HepG2 (cell line): ENCODE results near the gene NPC1. TPM values are rescaled to one million over a fixed set of nuclear protein-coding genes. Genes with fewer than 3 reads are reported as not detected.

Experiments
- ATAC-seq: fragments of 200-7000 bp; cut with Tn5 transposase; 3 replicates; pipeline ENCODE4 v1.9.1; 2020; ENCODE audit warnings: mild to moderate bottlenecking, moderate library complexity
- BruUV-seq: library from RNA; stranded (reverse); fragments of 400-500 nt; replicated peaks from 2 replicates; lab custom pipeline; 2021; lab: Mats Ljungman, UMichigan
- CTCF ChIA-PET: fragments of 300-600 bp; formaldehyde crosslinking; extraction: SDS; loops from one replicate; lab custom pipeline; 2021; ENCODE audit warnings: low total read pairs, inconsistent platforms, low intra/inter-chr PET ratio; lab: Yijun Ruan, JAX
- POLR2A ChIA-PET: fragments of 350-600 bp; sonication (Branson Sonifier 250); formaldehyde crosslinking; loops from one replicate; lab custom pipeline; 2020; ENCODE audit warnings: antibody characterized with exemption, inconsistent platforms; lab: Yijun Ruan, JAX
- DNase-seq: peaks from one replicate; pipeline ENCODE4 v3.0.0-alpha.2; 2015; ENCODE audit warnings: low spot score
- FAIRE-seq: peaks from 3 replicates; lab custom pipeline; 2011; peaks lifted over from hg19 to GRCh38; lab: Jason Lieb, UNC
- H2AFZ ChIP-seq: one replicate; pipeline ENCODE4 v1.6.1; 2011; ENCODE audit warnings: low read length, inconsistent platforms
- H3K27ac ChIP-seq: fragments of 300-600 bp; 3 replicates; pipeline ENCODE4 v1.8.0; 2011; ENCODE audit warnings: mixed run types, mild to moderate bottlenecking, mixed read lengths, low read length, inconsistent platforms; ENCODE audit not compliant: insufficient read depth; ENCODE audit errors: extremely low read length
- H3K27me3 ChIP-seq, 2 experiments: fragments of 200-600 bp in 1 of 2; 2 replicates in 1 of 2; 3 replicates in 1 of 2; pipeline versions ENCODE4 v1.6.0 to v1.8.0; 2011; ENCODE audit warnings: low read length in 2 of 2, mild to moderate bottlenecking in 2 of 2, moderate library complexity in 2 of 2, inconsistent platforms in 1 of 2; ENCODE audit not compliant: insufficient read depth in 2 of 2, control insufficient read depth in 1 of 2
- H3K36me3 ChIP-seq, 2 experiments: fragments of 200-600 bp in 1 of 2; replicated peaks in 1 of 2; 2 replicates in 1 of 2; 3 replicates in 1 of 2; pipeline versions ENCODE4 v1.5.1 to v1.8.0; 2011; ENCODE audit warnings: low read length in 2 of 2, inconsistent platforms in 1 of 2; ENCODE audit not compliant: insufficient read depth in 2 of 2, control insufficient read depth in 1 of 2
- H3K4me1 ChIP-seq: 2 replicates; pipeline ENCODE4 v1.5.1; 2012; ENCODE audit warnings: low read length, inconsistent platforms; ENCODE audit not compliant: insufficient read depth
- H3K4me2 ChIP-seq: 2 replicates; pipeline ENCODE4 v1.6.0; 2011; ENCODE audit warnings: low read depth, low read length, inconsistent platforms
- H3K4me3 ChIP-seq, 3 experiments: fragments of 200-600 bp in 1 of 3; sonication (generic), shearing (Covaris generic) in 1 of 3; replicated peaks in 1 of 3; 2 replicates each; pipeline ENCODE4 v1.5.1; 2011 to 2016; ENCODE audit warnings: low read length in 3 of 3, inconsistent platforms in 2 of 3, low read depth in 2 of 3, mild to moderate bottlenecking in 2 of 3, control low read depth in 1 of 3, mixed read lengths in 1 of 3; ENCODE audit not compliant: insufficient read depth in 1 of 3
- H3K79me2 ChIP-seq: one replicate; pipeline ENCODE4 v1.6.1; 2011; ENCODE audit warnings: low read length, inconsistent platforms; ENCODE audit not compliant: insufficient read depth
- H3K9ac ChIP-seq: 2 replicates; pipeline ENCODE4 v1.6.0; 2011; ENCODE audit warnings: mild to moderate bottlenecking, low read depth, low read length, inconsistent platforms; ENCODE audit not compliant: insufficient read depth
- H3K9me3 ChIP-seq: 2 replicates; pipeline ENCODE4 v1.5.1; 2012; ENCODE audit warnings: mild to moderate bottlenecking, low read length
- H4K20me1 ChIP-seq: 2 replicates; pipeline ENCODE4 v1.6.0; 2011; ENCODE audit warnings: inconsistent platforms, mild to moderate bottlenecking, low read length, moderate library complexity; ENCODE audit not compliant: insufficient read depth
- BCL3 ChIP-seq: sonication (generic); formaldehyde crosslinking; IDR thresholded peaks from 2 replicates; pipeline ENCODE4 v1.5.1; 2020; ENCODE audit warnings: mild to moderate bottlenecking, missing genetic modification reagents, moderate library complexity
- FOXP4 ChIP-seq: sonication (generic); formaldehyde crosslinking; IDR thresholded peaks from 2 replicates; pipeline ENCODE4 v1.4.0; 2020; ENCODE audit warnings: missing genetic modification reagents
- GLMP ChIP-seq: sonication (generic); formaldehyde crosslinking; IDR thresholded peaks from 2 replicates; pipeline ENCODE4 v1.9.0; 2021; ENCODE audit warnings: missing genetic modification reagents, mild to moderate bottlenecking, borderline replicate concordance
- SIX4 ChIP-seq: sonication (generic); formaldehyde crosslinking; IDR thresholded peaks from 2 replicates; pipeline ENCODE4 v1.4.0; 2020; ENCODE audit warnings: missing genetic modification reagents
- SNAPC5 ChIP-seq: sonication (generic); formaldehyde crosslinking; IDR thresholded peaks from 2 replicates; pipeline ENCODE4 v1.8.1; 2023; ENCODE audit warnings: mild to moderate bottlenecking, missing genetic modification reagents, borderline replicate concordance
- SP2 ChIP-seq: sonication (generic); formaldehyde crosslinking; IDR thresholded peaks from 2 replicates; pipeline ENCODE4 v1.5.1; 2020; ENCODE audit warnings: mild to moderate bottlenecking, missing genetic modification reagents
- ZNF44 ChIP-seq: sonication (generic); formaldehyde crosslinking; IDR thresholded peaks from 2 replicates; pipeline ENCODE4 v1.5.1; 2020; ENCODE audit warnings: mild to moderate bottlenecking, missing genetic modification reagents
- ZNF772 ChIP-seq: sonication (generic); formaldehyde crosslinking; IDR thresholded peaks from 2 replicates; pipeline ENCODE4 v1.5.0; 2020; ENCODE audit warnings: mild to moderate bottlenecking, missing genetic modification reagents
- WGBS: methylation state at CpG from one replicate; pipeline ENCODE4 v1.1.6; 2017; ENCODE audit warnings: low lambda C conversion rate; 5-methylcytosine and 5-hydroxymethylcytosine counted together
- in situ Hi-C: cut with HindIII; loops from 2 replicates; pipeline ENCODE4 v1.10.0; 2017; ENCODE audit warnings: low pct_unique_long_range_greater_than_20kb; ENCODE audit not compliant: extremely low pct_ligation_motif_present
- intact Hi-C: fragments of 100-400 bp; cut with micrococcal nuclease; formaldehyde crosslinking; loops from one replicate; pipeline ENCODE4 v1.10.0; 2022; ENCODE audit not compliant: unreplicated experiment
- polyA plus RNA-seq, 8 experiments: library from polyadenylated mRNA; depleted of rRNA in 3 of 8; stranded (reverse) in 7 of 8; unstranded in 1 of 8; fragments of >200 nt; fragmentation: Illumina TruSeq in 4 of 8; extraction: Trizol in 4 of 8; gene quantifications; 2 replicates each; pipeline versions ENCODE4 v1.2.1 to v1.2.3, GENCODE V29; 2011 to 2016; ENCODE audit warnings: low read depth in 4 of 8, missing spikeins in 1 of 8, mixed read lengths in 1 of 8; ENCODE audit not compliant: insufficient read depth in 1 of 8
- total RNA-seq, 5 experiments: library from RNA; depleted of rRNA; stranded (reverse); fragments of >200 nt; fragmentation: Illumina TruSeq; extraction: Trizol; gene quantifications; 2 replicates each; pipeline ENCODE4 v1.2.3, GENCODE V29; 2016; ENCODE audit warnings: low read depth in 1 of 5
- TF ChIP-seq, protein P1 (sequence below): sonication (generic); formaldehyde crosslinking; IDR thresholded peaks from 2 replicates; pipeline ENCODE4 v1.5.1; 2020; ENCODE audit warnings: mild to moderate bottlenecking, missing genetic modification reagents, moderate library complexity
- TF ChIP-seq, protein P2 (sequence below): sonication (generic); formaldehyde crosslinking; IDR thresholded peaks from 2 replicates; pipeline ENCODE4 v1.4.0; 2020; ENCODE audit warnings: missing genetic modification reagents

The NPC1 gene
- total and polyA plus RNA-seq, 2 of the 13 experiments (the other 11 are each of a cell fraction or from before 2014, with no cell fraction given): 46.5 to 114 TPM

DNA sequence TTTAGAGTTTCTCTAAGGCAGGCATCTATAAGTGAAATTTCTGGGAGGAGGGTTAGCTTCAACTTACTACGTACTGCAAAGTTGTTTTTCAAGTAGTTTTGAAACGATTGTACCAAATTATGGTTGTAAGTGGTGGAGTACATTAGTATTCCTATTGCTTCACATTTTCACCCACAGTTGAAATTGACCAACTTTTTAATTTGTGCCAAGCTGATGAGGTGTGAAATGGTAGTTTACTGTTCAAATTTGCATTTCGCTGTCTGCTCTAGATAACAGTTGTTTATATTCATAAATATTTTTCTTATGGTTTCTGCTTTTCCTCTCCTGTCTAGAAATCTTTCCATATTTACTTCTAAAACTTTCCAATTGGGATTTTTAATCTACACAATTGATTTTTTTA is 18.6 kb downstream of the NPC1 start:
- Histone ChIP-seq H3K4me2 (no peak overlapping the region), H3K36me3 (peaks cover 12 to 63% of the 10 kb centered on the region in 2 experiments), H3K4me1 (peaks cover 52% of the 10 kb centered on the region), H3K9me3 (no peaks in the 10 kb centered on the region), H3K27me3 (no peaks in the 10 kb centered on the region), H3K79me2 (peaks cover 6% of the 10 kb centered on the region), H3K27ac (no peak overlapping the region), H4K20me1 (no peaks in the 10 kb centered on the region; the same call in 1 of the 2 replicates), H3K9ac (no peak overlapping the region), H2AFZ (no peak overlapping the region), H3K4me3 (no peak overlapping the region)
- WGBS: 99% methylated on average over 3 of the region's 3 CpGs
- CTCF ChIA-PET: no interaction called here
- ATAC-seq: no peak
- DNase-seq: no peak
- BruUV-seq: no TSS peak
- POLR2A ChIA-PET: no interaction called here
- in situ Hi-C loops (no loop called here), intact Hi-C loops (no loop called here)
- TF ChIP-seq GLMP (CRISPR knock-in tag) (no peak), SNAPC5 (CRISPR knock-in tag) (no peak), BCL3 (CRISPR knock-in tag) (no peak), ZNF772 (no peak), SP2 (no peak), FOXP4 (no peak), ZNF44 (CRISPR knock-in tag) (no peak), SIX4 (no peak)
- TF ChIP-seq, protein P1, sequence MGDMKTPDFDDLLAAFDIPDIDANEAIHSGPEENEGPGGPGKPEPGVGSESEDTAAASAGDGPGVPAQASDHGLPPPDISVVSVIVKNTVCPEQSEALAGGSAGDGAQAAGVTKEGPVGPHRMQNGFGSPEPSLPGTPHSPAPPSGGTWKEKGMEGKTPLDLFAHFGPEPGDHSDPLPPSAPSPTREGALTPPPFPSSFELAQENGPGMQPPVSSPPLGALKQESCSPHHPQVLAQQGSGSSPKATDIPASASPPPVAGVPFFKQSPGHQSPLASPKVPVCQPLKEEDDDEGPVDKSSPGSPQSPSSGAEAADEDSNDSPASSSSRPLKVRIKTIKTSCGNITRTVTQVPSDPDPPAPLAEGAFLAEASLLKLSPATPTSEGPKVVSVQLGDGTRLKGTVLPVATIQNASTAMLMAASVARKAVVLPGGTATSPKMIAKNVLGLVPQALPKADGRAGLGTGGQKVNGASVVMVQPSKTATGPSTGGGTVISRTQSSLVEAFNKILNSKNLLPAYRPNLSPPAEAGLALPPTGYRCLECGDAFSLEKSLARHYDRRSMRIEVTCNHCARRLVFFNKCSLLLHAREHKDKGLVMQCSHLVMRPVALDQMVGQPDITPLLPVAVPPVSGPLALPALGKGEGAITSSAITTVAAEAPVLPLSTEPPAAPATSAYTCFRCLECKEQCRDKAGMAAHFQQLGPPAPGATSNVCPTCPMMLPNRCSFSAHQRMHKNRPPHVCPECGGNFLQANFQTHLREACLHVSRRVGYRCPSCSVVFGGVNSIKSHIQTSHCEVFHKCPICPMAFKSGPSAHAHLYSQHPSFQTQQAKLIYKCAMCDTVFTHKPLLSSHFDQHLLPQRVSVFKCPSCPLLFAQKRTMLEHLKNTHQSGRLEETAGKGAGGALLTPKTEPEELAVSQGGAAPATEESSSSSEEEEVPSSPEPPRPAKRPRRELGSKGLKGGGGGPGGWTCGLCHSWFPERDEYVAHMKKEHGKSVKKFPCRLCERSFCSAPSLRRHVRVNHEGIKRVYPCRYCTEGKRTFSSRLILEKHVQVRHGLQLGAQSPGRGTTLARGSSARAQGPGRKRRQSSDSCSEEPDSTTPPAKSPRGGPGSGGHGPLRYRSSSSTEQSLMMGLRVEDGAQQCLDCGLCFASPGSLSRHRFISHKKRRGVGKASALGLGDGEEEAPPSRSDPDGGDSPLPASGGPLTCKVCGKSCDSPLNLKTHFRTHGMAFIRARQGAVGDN (CRISPR knock-in tag): no peak
- TF ChIP-seq, protein P2, sequence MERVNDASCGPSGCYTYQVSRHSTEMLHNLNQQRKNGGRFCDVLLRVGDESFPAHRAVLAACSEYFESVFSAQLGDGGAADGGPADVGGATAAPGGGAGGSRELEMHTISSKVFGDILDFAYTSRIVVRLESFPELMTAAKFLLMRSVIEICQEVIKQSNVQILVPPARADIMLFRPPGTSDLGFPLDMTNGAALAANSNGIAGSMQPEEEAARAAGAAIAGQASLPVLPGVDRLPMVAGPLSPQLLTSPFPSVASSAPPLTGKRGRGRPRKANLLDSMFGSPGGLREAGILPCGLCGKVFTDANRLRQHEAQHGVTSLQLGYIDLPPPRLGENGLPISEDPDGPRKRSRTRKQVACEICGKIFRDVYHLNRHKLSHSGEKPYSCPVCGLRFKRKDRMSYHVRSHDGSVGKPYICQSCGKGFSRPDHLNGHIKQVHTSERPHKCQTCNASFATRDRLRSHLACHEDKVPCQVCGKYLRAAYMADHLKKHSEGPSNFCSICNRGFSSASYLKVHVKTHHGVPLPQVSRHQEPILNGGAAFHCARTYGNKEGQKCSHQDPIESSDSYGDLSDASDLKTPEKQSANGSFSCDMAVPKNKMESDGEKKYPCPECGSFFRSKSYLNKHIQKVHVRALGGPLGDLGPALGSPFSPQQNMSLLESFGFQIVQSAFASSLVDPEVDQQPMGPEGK (CRISPR knock-in tag): no peak
- no peak for FAIRE-seq
